ENCODE data around the gene KLK15.

DNA sequence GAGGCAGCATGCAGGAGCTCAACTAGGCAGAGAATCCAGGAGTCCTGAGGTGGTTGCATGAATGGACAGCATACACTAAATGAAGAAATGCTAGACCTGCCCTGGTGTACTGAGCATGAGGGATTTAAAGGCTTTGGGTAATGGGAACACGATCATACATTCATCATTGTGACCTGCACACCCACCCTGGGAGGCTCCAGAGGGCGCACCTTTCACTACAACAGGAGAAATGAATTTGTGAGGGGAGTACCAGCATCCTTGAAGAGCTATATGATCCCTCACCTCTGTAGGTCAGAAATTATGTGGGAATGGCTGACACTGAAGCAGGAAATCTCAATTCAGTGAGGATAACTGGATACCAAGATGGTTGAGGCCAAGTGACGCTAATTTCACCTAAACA is 48.8 kb upstream of the KLK15 start:
- no peak for TF ChIP-seq POLR2A (IDR thresholded peaks at IDR 0.05)
- TF ChIP-seq, protein P1, sequence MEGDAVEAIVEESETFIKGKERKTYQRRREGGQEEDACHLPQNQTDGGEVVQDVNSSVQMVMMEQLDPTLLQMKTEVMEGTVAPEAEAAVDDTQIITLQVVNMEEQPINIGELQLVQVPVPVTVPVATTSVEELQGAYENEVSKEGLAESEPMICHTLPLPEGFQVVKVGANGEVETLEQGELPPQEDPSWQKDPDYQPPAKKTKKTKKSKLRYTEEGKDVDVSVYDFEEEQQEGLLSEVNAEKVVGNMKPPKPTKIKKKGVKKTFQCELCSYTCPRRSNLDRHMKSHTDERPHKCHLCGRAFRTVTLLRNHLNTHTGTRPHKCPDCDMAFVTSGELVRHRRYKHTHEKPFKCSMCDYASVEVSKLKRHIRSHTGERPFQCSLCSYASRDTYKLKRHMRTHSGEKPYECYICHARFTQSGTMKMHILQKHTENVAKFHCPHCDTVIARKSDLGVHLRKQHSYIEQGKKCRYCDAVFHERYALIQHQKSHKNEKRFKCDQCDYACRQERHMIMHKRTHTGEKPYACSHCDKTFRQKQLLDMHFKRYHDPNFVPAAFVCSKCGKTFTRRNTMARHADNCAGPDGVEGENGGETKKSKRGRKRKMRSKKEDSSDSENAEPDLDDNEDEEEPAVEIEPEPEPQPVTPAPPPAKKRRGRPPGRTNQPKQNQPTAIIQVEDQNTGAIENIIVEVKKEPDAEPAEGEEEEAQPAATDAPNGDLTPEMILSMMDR (IDR thresholded peaks at IDR 0.05): no peak

Measured in sigmoid colon (tissue), 3 donors.